Gastroesophageal sphincter (tissue), 3 donors: ENCODE results near the gene KRT12.

Source experiments
- EP300 ChIP-seq: sonication (generic); formaldehyde crosslinking; IDR thresholded peaks from one replicate; pipeline ENCODE4 v1.6.1; 2017; ENCODE audit warnings: antibody characterized with exemption, mild to moderate bottlenecking
- POLR2A ChIP-seq, 2 donors: fragments of 450-650 bp; IDR thresholded peaks; one replicate each; pipeline ENCODE4 v1.6.1; 2017; ENCODE audit warnings: antibody characterized with exemption in 2 of 2, mild to moderate bottlenecking in 2 of 2, moderate library complexity in 1 of 2
- TF ChIP-seq, protein P1 (sequence below), 4 experiments: fragments of 200-600 bp in 2 of 4; fragments of 450-650 bp in 2 of 4; sonication (generic) in 1 of 4; IDR thresholded peaks; one replicate each; pipeline ENCODE4 v1.5.1; 2017 to 2019; ENCODE audit warnings: antibody characterized with exemption in 4 of 4, mild to moderate bottlenecking in 2 of 4, moderate library complexity in 2 of 4

DNA sequence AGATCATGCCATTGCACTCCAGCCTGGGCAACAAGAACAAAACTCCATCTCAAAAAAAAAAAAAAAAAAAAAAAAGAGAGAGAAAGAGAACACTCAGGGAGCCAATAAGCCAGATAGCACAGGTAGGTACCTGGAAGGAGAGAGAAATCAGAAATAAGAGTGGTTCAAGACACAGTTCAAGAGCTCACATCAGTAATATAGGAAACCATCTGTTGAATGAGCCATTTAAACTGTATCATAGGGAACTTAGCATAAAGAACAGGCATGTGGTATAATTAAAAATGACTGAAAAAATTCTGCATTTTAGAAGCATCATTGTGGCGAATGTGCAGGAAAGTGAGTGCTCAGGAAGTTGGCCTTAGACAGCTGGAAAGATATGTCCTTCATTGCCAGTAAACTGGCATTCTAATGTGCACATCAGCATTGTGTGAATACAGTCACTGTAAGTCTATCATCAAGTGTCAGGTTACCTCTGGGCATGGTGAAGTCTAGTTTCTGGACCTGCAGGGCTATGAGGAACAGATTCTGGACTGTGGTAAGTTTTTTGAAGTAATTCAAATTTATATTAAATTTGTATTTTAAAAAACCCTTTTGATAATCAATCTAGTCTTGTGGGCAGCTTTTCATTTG lies 20.4 kb downstream of the KRT12 start:
- TF ChIP-seq EP300, result no peak
- TF ChIP-seq, protein P1, sequence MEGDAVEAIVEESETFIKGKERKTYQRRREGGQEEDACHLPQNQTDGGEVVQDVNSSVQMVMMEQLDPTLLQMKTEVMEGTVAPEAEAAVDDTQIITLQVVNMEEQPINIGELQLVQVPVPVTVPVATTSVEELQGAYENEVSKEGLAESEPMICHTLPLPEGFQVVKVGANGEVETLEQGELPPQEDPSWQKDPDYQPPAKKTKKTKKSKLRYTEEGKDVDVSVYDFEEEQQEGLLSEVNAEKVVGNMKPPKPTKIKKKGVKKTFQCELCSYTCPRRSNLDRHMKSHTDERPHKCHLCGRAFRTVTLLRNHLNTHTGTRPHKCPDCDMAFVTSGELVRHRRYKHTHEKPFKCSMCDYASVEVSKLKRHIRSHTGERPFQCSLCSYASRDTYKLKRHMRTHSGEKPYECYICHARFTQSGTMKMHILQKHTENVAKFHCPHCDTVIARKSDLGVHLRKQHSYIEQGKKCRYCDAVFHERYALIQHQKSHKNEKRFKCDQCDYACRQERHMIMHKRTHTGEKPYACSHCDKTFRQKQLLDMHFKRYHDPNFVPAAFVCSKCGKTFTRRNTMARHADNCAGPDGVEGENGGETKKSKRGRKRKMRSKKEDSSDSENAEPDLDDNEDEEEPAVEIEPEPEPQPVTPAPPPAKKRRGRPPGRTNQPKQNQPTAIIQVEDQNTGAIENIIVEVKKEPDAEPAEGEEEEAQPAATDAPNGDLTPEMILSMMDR (IDR thresholded peaks at IDR 0.05), result no peak
- no peak for TF ChIP-seq POLR2A (IDR thresholded peaks at IDR 0.05)
